Measurements from ENCODE around the gene HPN.
"Not testable (repeated sequence)": the region's sequence is repeated elsewhere in the genome, so short reads cannot be mapped to it uniquely, and the experiment has no call there.

HPN gene

GRCh38 chr19:35042954-35043604 is 1.6 kb downstream of the HPN start:
- DNase-seq (ENCODE audit: low spot score): no peak

- DNase-seq (ENCODE audit: low spot score): no peak
Measured at GRCh38 chr19:35043906-35044305, 2.4 kb downstream of the HPN start.

- peak; percentile 74 for DNase-seq (ENCODE audit: low spot score)
Measured at GRCh38 chr19:35044317-35045117, 3.0 kb downstream of the HPN start.

- peak; percentile 76 for DNase-seq (ENCODE audit: low spot score)
Measured at GRCh38 chr19:35045667-35046300, 4.3 kb downstream of the HPN start.

GRCh38 chr19:35046461-35046860 is 4.9 kb downstream of the HPN start:
- DNase-seq (ENCODE audit: low spot score): no peak

GRCh38 chr19:35048911-35049411 is 7.4 kb downstream of the HPN start:
- peak; percentile 88 for DNase-seq (ENCODE audit: low spot score)

GRCh38 chr19:35049456-35049855 is 7.9 kb downstream of the HPN start:
- DNase-seq (ENCODE audit: low spot score): peak; percentile 77

GRCh38 chr19:35050662-35051061 is 9.1 kb downstream of the HPN start:
- not testable (repeated sequence) for DNase-seq (ENCODE audit: low spot score)

- not testable (repeated sequence) for DNase-seq (ENCODE audit: low spot score)
Measured at GRCh38 chr19:35051268-35051667, 9.7 kb downstream of the HPN start.

- DNase-seq (ENCODE audit: low spot score): no peak
Measured at GRCh38 chr19:35051796-35052195, 10.3 kb downstream of the HPN start.

GRCh38 chr19:35052599-35053190 is 11.2 kb downstream of the HPN start:
- no peak for DNase-seq (ENCODE audit: low spot score)

- DNase-seq (ENCODE audit: low spot score): no peak
Measured at GRCh38 chr19:35053667-35054293, 12.3 kb downstream of the HPN start.

GRCh38 chr19:35054626-35055025 is 13.1 kb downstream of the HPN start:
- DNase-seq (ENCODE audit: low spot score): no peak

GRCh38 chr19:35055715-35056179 is 14.2 kb downstream of the HPN start:
- no peak for DNase-seq (ENCODE audit: low spot score)

GRCh38 chr19:35056513-35057063 is 15.1 kb downstream of the HPN start:
- DNase-seq (ENCODE audit: low spot score): no peak

GRCh38 chr19:35058370-35058769 is 16.8 kb downstream of the HPN start:
- no peak for DNase-seq (ENCODE audit: low spot score)

GRCh38 chr19:35059006-35059798 is 17.7 kb downstream of the HPN start:
- DNase-seq (ENCODE audit: low spot score): no peak

- DNase-seq (ENCODE audit: low spot score): no peak
Measured at GRCh38 chr19:35059799-35060091, 18.2 kb downstream of the HPN start.

GRCh38 chr19:35060160-35060855 is 18.8 kb downstream of the HPN start:
- DNase-seq (ENCODE audit: low spot score): no peak
